Thoracic aorta (tissue), 2 donors: ENCODE results near the gene OPA1. TPM values are rescaled to one million over a fixed set of nuclear protein-coding genes. Genes with fewer than 3 reads are reported as not detected.

Experiments
- ATAC-seq: fragments of 150-250 bp; one replicate; pipeline ENCODE4 v1.8.0; 2017; ENCODE audit warnings: low read depth; ENCODE audit not compliant: insufficient number of reproducible peaks, low FRiP score
- DNase-seq: peaks from one replicate; pipeline ENCODE4 v3.0.0-alpha.2; 2020; ENCODE audit warnings: low spot score
- H3K27ac ChIP-seq, 2 donors: fragments of 200-600 bp; sonication (generic); 1 replicate in 1 of 2; 2 replicates in 1 of 2; pipeline ENCODE4 v1.5.1; 2016; ENCODE audit warnings: mild to moderate bottlenecking in 2 of 2, moderate library complexity in 2 of 2
- H3K27me3 ChIP-seq: fragments of 200-600 bp; sonication (generic); replicated peaks from 2 replicates; pipeline ENCODE4 v1.6.0; 2016; ENCODE audit warnings: mild to moderate bottlenecking; ENCODE audit not compliant: insufficient read depth
- H3K36me3 ChIP-seq: fragments of 200-600 bp; sonication (generic); one replicate; pipeline ENCODE4 v1.5.1; 2016
- H3K4me1 ChIP-seq, 2 donors: fragments of 200-600 bp; sonication (generic); 1 replicate in 1 of 2; 2 replicates in 1 of 2; pipeline versions ENCODE4 v1.5.1 to v1.6.0; 2016; ENCODE audit warnings: low read depth in 2 of 2, mild to moderate bottlenecking in 1 of 2; ENCODE audit not compliant: control insufficient read depth in 1 of 2
- H3K4me3 ChIP-seq: fragments of 200-600 bp; sonication (generic); 2 replicates; pipeline ENCODE4 v1.5.1; 2016; ENCODE audit warnings: mild to moderate bottlenecking
- H3K9me3 ChIP-seq: fragments of 200-600 bp; sonication (generic); 2 replicates; pipeline ENCODE4 v1.5.1; 2016
- total RNA-seq, 2 donors: library from RNA; depleted of rRNA; stranded (reverse); fragments of >200 nt; gene quantifications; one replicate each; pipeline versions ENCODE4 v1.1.0 to v1.2.3, GENCODE V29; 2016
- TF ChIP-seq, protein P1 (sequence below): fragments of 200-600 bp; sonication (generic); IDR thresholded peaks from one replicate; pipeline ENCODE4 v1.5.1; 2019; ENCODE audit warnings: antibody characterized with exemption

Gene OPA1
- total RNA-seq, 2 donors from 2014 or later = 34.0 to 43.8 TPM

DNA sequence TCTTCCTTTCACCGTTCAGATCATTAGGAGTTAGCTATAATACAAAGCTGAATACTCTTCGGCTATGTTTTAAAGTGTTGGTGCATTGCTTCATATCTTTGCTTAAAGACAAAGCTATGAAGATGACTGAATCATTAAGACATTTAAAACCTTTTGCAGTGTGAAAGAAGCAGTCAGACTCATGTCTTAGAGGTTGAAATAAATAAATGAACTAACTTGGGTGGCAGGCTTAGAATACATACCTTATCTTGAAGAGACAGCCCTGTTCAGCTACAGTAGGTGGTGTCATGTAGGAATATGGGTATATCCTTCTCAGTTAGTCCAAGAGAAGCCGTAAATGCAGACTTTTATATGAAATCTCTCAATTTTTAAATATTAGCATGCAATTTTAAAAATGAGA lies 63.4 kb downstream of the OPA1 start:
- ATAC-seq (no peak), DNase-seq (no peak)
- no peak overlapping the region for H3K27ac ChIP-seq
- no peak overlapping the region for H3K4me3 ChIP-seq
- H3K36me3 ChIP-seq = peaks cover 33% of the 10 kb centered on the region
- H3K9me3 ChIP-seq = no peaks in the 10 kb centered on the region
- TF ChIP-seq, protein P1, sequence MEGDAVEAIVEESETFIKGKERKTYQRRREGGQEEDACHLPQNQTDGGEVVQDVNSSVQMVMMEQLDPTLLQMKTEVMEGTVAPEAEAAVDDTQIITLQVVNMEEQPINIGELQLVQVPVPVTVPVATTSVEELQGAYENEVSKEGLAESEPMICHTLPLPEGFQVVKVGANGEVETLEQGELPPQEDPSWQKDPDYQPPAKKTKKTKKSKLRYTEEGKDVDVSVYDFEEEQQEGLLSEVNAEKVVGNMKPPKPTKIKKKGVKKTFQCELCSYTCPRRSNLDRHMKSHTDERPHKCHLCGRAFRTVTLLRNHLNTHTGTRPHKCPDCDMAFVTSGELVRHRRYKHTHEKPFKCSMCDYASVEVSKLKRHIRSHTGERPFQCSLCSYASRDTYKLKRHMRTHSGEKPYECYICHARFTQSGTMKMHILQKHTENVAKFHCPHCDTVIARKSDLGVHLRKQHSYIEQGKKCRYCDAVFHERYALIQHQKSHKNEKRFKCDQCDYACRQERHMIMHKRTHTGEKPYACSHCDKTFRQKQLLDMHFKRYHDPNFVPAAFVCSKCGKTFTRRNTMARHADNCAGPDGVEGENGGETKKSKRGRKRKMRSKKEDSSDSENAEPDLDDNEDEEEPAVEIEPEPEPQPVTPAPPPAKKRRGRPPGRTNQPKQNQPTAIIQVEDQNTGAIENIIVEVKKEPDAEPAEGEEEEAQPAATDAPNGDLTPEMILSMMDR = no peak
- H3K4me1 ChIP-seq = no peaks in the 10 kb centered on the region
- no peaks in the 10 kb centered on the region for H3K27me3 ChIP-seq

DNA sequence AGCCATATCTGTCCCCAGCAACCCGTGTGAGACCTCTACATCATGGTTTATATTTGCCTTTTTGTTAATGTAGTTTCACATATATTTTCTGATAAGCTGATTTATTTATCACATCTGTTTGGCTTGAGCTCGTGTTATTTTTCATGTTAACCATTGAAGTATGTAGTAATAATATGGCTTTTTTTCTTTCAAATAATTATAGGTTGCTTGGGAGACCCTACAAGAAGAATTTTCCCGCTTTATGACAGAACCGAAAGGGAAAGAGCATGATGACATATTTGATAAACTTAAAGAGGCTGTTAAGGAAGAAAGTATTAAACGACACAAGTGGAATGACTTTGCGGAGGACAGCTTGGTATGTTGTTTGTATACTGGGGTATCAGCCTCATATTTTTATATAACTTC lies 63.9 kb downstream of the OPA1 start:
- no peak for ATAC-seq
- H3K36me3 ChIP-seq = peaks cover 36% of the 10 kb centered on the region
- H3K27ac ChIP-seq = no peak overlapping the region

DNA sequence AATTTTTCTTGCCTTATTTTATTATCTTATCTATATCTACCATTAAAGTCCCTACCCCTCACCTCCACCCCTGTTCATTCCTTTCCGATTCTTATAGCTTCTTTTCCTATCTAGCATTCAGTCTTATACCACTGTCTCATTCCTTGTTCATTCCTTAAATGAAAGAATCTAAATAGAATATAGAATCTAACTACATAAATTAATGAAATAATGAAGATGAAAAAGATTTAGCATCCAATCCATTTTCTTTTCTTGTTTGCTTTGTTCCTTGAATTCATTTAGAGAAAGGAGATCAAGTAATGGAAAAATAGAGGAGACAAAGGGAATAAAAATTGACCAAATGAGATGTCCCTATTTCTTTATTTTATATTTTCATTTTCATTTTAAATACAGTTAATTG lies 67.2 kb downstream of the OPA1 start:
- Histone ChIP-seq H3K9me3 (no peaks in the 10 kb centered on the region), H3K4me3 (no peak overlapping the region), H3K36me3 (peaks cover 34% of the 10 kb centered on the region), H3K27ac (no peak overlapping the region), H3K4me1 (no peaks in the 10 kb centered on the region), H3K27me3 (no peaks in the 10 kb centered on the region)
- ATAC-seq = no peak
- TF ChIP-seq, protein P1 = no peak
- no peak for DNase-seq

More for the DNA sequence above, 63.9 kb downstream of the OPA1 start:
- H3K4me1 ChIP-seq = no peaks in the 10 kb centered on the region
- H3K4me3 ChIP-seq = no peak overlapping the region
- H3K27me3 ChIP-seq = no peaks in the 10 kb centered on the region
- DNase-seq = no peak
- TF ChIP-seq, protein P1 = no peak
- H3K9me3 ChIP-seq = no peaks in the 10 kb centered on the region

DNA sequence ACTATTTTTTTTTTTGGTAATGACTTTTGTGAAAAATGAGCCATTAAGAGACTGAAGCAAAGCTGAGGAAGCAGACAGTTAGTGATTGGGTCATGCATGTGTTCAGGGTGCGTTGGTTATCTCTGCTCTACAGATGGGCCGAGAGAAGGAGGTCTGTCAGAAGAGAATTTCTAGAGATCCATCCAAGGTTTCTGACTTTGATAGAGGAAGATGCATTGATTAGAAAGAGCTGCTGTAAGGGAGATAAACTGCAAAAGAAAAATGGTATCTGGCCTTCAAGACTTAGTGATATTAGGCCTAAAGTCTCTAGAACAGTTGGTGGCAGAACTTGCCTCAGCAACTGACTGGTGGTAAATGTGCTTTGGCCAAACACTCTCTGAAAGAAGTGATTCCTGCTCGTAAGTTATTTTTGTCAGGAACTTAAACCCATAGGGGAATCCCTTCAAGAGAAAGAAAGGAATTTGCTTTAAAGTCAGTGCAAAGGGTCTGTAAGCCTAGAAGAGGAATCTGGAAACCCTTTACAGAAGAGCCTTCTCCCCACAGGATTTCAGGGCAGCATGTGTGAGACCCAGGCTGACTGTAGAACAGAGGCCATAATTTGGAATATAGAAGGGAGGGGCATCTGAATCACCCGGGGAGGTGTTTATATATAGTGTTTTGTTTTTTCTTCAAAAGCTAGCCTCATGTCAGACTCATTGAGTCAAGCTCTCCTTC lies 67.8 kb downstream of the OPA1 start:
- ATAC-seq (no peak), DNase-seq (no peak)
- no peaks in the 10 kb centered on the region for H3K4me1 ChIP-seq
- no peak overlapping the region for H3K4me3 ChIP-seq
- H3K9me3 ChIP-seq = no peaks in the 10 kb centered on the region
- H3K27ac ChIP-seq = no peak overlapping the region
- peaks cover 34% of the 10 kb centered on the region for H3K36me3 ChIP-seq
- no peaks in the 10 kb centered on the region for H3K27me3 ChIP-seq
- TF ChIP-seq, protein P1 = no peak

DNA sequence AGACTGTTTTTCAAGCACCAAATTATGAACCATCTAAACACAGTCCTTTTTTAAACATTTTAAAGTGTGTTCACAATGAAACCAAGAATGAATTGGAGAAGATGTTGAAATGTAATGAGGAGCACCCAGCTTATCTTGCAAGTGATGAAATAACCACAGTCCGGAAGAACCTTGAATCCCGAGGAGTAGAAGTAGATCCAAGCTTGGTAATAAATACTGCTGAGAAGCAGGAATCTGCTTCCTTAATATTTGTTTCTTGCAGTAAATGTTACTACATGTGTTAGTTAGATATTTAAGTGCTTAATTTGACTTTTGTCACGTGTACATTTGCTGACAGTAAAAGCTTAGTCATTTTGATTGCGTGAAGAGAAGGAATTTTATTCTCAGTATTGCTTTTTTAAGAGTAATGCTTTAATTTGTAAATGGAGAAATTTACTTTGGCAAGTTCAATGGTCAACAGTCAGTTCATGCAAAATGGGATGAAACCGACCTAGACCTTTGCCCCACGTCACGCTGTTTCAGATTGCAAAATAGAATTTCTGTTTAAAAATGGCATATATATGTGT lies 69.8 kb downstream of the OPA1 start:
- no peaks in the 10 kb centered on the region for H3K27me3 ChIP-seq
- ATAC-seq = no peak
- H3K4me3 ChIP-seq = no peak overlapping the region
- H3K27ac ChIP-seq = no peak overlapping the region
- TF ChIP-seq, protein P1 = no peak
- no peaks in the 10 kb centered on the region for H3K9me3 ChIP-seq
- peaks cover 27% of the 10 kb centered on the region for H3K36me3 ChIP-seq
- DNase-seq = no peak
- no peaks in the 10 kb centered on the region for H3K4me1 ChIP-seq
